Keratinocyte (primary cell): ENCODE results near the gene PRKCA.

Source experiments
- EZH2 ChIP-seq: IDR thresholded peaks from one replicate; pipeline ENCODE4 v1.6.1; 2012; ENCODE audit warnings: inconsistent platforms, mild to moderate bottlenecking, low read length, moderate library complexity
- TF ChIP-seq, protein P1 (sequence below), 3 experiments: IDR thresholded peaks in 1 of 3; conservative IDR thresholded peaks in 1 of 3; optimal IDR thresholded peaks in 1 of 3; 2 replicates in 2 of 3; 3 replicates in 1 of 3; pipeline versions ENCODE3 to v1.5.1; 2011; ENCODE audit warnings: low read length in 3 of 3, mild to moderate bottlenecking in 3 of 3, moderate library complexity in 2 of 3, control low read depth in 1 of 3, inconsistent platforms in 1 of 3; ENCODE audit not compliant: insufficient read depth in 2 of 3; ENCODE audit errors: extremely low read depth in 1 of 3

DNA sequence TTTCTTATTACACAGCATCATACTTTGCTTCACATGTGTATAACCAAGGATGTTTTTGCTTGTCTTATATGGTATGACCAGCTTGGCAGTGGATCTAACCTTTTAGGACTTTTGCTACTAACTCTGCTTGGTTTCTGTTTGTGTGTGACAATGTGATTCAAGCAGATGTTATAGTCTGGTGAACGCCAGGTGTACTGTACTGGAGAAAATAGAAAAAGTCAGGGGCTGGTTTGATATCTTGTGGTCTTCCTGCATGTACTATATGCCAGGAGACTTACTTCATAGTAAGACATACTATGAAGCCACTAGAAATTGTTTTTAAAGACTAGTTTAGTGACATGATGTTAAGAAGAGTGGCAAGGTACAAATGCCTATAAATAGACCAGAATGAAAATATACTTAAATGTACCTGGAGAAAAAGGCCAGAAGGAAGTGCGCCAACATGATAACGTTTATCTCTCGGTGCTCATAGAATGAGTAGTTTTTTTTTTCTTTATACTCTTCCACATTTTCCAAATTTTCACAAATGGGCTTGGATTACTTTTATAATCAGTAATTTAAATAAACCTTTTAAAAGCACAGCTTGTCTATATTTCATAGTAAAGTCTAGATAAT is 112.3 kb downstream of the PRKCA start:
- TF ChIP-seq, protein P1, sequence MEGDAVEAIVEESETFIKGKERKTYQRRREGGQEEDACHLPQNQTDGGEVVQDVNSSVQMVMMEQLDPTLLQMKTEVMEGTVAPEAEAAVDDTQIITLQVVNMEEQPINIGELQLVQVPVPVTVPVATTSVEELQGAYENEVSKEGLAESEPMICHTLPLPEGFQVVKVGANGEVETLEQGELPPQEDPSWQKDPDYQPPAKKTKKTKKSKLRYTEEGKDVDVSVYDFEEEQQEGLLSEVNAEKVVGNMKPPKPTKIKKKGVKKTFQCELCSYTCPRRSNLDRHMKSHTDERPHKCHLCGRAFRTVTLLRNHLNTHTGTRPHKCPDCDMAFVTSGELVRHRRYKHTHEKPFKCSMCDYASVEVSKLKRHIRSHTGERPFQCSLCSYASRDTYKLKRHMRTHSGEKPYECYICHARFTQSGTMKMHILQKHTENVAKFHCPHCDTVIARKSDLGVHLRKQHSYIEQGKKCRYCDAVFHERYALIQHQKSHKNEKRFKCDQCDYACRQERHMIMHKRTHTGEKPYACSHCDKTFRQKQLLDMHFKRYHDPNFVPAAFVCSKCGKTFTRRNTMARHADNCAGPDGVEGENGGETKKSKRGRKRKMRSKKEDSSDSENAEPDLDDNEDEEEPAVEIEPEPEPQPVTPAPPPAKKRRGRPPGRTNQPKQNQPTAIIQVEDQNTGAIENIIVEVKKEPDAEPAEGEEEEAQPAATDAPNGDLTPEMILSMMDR (optimal IDR thresholded peaks at IDR 0.05 in 1 of 3, IDR thresholded peaks at IDR 0.05 in 1 of 3, conservative IDR thresholded peaks at IDR 0.05 in 1 of 3; ENCODE audit: extremely low read depth in 1 of 3, insufficient read depth in 2 of 3, low read length in 3 of 3) = no peak
- TF ChIP-seq EZH2 = no peak
